Activated CD4-positive, alpha-beta T cell treated with anti-CD3 and anti-CD28 coated beads, Interleukin-2, Interleukin-4, amounts not matched to agents 100 ng/mL and 50 ng/mL, durations not matched to agents 16 hours and 8 hours (primary cell): Measurements from ENCODE around the gene PON1.

Experiments used
- DNase-seq: peaks from one replicate; pipeline ENCODE4 v3.0.0-alpha.2; 2020; ENCODE audit warnings: low spot score

Gene PON1

DNA sequence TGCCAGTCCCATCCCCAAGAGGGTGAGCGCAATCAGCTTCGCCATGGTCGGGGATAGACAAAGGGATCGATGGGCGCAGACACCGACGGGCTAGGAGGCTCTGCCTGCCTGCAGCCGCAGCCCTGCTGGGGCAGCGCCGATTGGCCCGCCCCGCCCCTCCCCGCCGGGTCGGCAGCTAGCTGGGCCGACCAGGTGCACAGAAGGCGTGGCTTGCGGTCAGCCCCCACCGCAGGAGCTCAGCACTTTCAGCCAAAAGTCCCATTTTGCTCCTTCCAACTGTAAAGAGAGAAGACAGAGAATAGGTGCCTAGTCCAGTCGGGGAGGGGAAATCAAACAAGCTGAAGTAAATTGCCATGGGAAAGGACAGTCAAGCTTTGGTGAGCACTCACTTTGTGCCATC, at the start of gene PON1:
TSS of gene PON1 (minus strand) at position 102 of the 400 bp plus-strand sequence. CDS start at position 45, 57 bp downstream.
- no peak for DNase-seq

DNA sequence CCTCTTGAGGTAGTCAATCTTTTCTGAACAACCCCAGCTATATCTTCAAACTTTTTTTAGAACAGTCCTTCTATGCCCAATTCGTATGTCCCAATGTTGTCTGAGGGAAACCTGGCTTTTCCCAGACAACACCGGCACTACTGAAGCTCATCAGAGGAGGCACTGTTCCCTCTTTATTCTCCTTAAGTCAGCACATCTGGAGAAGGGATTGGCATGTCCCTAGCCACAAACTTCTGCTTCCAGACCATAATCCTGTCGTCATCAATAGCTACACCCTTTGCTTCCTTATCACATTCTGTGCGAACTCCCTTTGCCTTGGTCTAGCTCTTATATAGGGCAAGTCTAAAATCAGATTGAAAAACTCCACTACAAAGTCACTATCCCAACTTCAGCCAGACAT, 49.0 kb upstream of the PON1 start:
- DNase-seq: no peak

DNA sequence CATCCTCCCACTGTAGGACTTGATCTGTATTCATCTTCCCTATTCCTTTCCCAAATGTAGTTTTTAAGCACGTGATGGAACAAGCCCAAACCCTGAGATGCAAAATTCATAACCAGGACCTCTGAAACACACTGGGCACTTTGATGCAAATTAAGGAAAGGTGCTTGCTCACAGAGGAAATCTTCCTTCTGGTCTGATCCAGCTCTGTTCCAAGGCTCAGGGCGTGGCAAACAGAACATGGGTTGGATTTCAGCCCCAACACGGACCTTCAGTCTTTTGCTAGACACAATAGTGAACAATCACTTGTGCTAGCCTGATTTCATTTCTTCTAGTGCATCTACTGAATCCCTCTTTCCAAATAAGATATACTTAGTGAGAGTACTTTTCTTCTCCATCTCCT, 43.9 kb upstream of the PON1 start:
- DNase-seq: no peak

DNA sequence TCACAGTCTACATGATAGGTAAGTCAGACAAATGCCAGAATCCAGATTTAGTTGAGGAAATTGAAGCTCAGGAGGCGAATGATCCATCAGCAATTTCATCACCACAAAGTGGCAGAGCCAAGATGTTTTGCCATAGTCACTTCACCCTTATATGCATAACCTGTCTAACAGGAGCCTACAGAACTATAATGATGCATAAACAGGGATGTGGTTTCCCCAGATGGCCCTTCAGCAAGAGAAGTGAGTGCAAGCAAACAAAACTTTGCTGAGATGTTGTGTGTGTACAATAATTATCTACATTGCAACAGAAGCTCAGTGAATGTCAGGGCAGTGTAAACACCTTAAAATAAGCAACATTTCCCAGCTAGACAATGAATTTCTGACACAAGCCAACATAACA, 43.3 kb upstream of the PON1 start:
- DNase-seq: no peak

DNA sequence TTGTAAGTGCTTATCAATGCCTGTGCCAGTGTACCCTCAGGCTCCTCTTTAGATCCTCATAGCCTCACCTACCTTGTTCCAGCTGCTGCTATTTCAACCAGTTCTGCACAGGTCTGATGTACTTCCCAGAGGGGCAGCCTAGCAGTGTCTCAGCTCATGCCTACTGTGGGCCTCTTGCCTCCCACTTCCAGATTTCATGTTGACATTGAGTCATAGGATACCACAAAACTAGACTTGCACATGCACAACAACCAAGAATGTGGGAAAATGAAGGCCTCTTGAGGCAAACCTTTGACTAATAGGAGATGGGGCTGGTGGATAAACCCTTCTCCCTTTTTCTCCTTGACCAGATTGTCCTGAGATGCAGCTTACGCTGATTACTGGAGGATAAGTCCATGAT, 40.8 kb upstream of the PON1 start:
- DNase-seq: no peak

DNA sequence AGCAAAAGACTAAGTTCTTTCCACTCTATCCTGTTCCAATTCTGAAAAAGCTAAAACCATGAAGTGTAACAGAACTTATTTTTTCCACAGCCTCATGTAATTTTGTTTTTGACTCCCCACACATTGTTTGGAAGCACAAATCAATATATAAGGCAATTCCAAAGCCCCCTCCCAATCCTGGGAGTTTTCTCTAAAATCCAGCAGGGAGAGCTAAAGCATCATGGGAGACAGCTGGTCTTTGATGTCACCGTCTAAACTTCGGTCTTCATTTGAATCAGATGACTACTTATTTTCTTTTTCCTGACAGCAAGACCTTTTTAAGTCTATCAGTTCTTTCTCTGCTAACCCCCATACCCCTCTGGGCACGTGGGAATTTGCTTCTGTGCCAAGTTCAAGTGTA, 33.3 kb upstream of the PON1 start:
- no peak for DNase-seq

DNA sequence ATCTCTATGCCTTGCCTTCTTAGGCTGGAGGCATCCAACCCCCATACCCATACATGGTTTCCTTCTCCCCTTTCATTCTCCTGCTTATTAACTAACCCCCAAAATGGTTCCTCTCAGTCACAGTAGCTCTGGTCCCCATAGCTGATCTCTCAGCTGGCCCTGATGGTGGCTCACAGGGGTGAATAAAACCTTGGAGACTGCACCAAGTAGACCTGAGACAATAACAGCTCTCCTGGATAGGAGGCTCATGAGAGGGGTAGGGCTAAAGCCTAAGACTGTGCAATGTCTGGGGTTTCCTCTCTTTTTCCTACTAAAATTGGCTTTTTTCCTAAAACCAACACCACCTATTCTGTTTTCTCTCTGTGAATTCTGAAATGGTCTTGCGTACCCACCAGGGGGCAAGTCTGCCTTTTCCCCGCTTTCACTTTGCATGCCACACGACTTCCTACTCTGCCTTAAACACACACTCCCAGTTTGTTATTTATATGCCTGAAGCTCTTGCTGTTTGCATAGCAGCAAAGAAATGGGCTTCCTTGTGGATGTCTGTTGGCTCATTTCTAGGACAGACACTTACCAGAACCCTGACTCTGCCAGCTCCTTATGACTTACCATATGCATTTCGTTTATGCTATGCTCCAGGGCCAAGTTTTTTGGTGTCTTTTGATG, 18.4 kb upstream of the PON1 start:
- DNase-seq: no peak

DNA sequence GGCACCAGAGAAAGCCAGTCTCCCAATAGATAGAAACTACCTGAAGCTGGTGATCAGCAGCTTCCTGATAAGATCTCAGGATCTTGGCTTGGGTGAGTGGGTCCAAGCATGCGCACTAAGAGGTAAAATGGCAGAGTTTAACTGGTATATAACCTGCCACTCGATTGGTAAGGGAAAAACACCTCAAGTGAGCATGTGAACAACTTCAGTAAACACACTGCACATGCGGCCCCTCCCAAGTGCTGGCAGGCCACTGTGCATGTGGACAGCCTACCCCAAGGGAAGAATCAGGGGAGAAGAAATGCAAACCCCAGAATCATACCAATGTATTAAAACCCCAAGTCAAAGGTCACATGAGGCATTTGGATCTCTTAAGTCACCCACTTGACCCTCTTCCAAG, 17.7 kb upstream of the PON1 start:
- no peak for DNase-seq

DNA sequence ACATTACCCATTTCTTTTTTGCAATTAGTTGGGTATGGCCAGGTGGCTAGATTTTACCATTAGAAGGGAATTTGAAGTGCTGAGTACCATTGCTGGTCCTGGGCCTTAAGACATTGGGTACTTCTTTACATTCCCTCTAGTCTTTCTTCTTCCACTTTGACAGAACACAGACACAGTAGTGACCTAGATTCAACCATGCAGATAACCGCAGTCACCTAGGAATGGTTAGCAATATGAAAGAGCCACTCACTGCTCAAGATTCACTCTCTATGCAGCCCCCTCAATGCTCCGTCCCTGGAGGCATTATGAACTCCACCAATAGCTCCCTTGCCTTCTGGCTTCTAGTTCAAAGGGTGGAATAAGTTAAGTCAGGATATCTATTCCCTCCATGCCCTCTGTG, 16.2 kb upstream of the PON1 start:
- DNase-seq: no peak

DNA sequence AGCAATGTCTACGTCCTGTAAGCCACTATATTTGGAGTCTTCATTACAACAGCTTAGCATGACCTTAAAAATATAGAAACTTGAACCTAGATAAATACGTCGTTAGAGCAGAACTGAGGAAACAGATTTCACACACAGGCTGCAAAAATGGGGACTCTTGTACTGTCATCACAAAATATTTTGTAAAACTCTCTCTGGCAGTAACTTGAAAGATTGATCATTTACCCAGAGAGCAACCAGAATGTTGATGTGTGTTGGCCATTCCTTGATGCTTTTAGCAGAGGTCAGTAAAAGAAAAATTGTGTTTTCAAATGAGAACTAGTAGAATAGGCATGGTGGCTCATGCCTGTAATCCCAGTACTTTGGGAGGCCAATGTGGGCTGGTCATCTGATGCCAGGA, 14.5 kb upstream of the PON1 start:
- DNase-seq: no peak

DNA sequence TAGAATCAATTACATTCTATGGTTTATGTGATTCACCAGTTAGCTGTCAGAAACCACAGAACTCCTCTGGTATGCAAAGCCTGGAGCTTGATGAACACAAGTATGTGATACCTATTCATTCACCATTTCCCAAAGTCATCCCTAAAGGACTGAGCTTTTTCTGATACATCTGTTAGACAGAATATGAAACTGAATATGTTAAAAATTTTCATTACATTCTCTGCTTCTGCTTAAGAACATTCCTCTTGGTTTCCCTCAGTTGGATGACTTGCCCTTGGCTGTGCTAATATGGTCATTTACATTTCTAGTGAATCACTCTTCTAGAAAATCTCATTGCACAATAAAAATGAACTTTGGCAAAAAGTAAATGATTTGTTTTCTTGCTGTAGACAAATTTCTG, 10.8 kb upstream of the PON1 start:
- no peak for DNase-seq

DNA sequence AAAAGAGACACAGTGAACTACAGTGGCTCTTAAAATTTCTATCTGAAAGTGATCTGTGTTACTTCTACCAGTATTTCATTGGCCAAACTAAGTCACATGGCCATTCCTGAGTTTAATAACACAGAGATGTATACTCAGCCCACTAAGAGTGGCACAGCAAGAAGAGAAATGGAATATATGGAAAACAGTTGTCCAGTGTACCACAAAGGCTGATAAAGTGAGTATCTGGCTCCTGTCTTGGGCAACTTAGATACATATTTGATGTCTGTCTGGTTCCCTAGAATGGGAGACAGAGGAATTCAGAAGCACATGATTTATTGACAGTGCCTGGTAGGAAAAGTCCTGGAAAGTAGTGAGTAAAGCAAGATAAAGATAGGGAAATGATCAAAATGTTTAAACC, 10.1 kb upstream of the PON1 start:
- DNase-seq: no peak

DNA sequence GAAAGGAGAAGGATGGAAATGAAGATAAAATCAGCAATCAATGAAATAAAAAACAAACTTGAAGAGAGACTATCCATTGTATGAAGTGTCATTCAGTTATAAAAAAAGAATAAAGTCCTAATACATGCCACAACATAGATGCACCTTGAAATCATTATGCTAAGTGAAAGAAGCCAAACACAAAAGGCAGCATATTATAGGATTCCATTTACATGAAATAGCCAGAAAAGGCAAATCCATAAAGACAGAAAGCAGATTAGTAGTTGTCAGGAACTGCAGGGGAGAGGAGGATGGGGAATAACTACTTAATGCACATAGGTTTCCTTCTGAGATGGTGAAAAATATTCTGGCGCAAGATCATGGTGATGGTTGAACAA, 6.6 kb upstream of the PON1 start:
- no peak for DNase-seq

DNA sequence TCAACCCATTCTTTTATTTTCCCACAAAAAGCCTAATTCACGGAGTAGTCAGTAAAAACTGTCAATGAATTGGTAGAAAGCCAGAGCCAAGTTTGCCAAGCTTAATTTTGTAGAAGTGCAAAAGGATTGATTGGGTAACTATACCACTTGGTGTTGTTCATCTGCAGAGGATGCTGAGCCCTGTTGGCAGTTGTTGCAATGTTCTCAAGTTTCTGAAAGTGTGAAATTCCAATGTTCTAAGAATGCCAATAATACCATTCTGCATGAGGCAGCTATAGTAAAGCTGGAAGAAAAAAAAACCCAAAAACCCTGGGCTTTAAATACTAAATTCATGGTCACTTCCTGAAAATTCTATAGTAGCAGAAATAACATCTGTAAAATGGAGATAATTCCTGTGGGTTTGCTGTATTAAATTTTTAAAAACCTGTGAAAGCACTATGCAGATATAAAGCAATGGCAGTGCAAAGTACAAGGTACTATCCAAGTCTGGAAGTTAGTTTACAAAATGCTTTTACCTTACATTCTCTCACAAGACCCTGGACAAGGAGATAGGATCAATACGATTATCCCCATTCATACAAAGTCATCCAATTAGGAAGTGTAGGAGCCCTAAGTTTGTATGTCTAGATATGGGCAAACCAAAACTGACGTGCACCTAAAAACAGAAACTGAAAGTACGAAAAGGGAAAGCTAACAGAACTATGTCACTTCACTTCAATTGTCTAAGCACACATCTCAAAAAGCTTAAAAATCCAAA, 6.0 kb upstream of the PON1 start:
- peak; percentile 16 for DNase-seq

DNA sequence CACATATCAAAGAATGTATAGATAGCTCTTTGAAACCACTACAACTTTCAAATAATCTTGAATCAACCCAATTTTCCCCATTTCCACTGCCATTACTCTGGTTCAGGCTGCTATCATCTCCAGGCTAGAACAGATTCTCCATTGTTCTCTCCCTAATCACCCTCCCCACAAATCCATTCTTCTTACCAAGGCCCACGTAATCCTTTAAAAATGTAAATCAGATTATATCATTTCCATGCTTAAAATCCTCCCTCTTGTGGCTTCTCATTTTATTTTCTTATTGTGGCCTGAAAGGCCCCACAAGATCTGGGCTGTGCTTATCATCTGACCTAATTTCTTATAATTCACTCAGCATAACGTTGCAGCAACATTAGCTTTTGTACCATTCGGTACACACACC, 3.0 kb upstream of the PON1 start:
- no peak for DNase-seq

DNA sequence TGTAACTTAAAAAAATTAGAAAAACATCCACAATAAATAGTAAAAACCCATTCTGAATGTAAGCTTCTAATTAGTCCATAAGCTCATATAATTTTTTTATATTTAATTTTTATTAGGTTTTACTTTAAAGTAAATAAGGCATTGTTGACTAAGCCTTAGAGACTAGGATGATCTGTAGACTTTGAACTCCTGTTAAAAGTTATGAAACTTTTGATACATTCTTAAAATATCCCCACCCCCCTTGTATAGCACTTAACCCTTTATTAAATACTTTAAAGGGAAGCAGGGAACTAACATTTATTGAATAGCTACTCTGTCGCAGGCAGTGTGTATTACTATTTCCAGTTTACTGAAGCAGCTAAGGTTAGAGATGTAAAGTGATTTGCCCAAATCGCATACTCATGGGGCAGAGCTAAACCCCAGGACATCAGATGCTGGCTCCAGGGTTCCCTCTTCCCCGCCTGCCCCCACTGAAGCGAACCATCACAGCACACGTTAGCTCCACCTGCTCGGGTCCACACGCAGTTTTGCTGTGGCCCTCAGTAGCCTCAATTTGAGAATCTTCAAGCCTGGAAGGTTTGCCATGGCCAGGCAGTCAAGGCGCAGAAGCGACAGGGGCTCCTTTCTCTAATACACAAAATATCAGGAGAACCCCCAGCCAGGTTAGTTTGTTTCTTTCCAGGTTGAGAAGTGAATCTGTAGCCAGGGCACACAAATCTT, 762 bp downstream of the PON1 start:
- DNase-seq: no peak

DNA sequence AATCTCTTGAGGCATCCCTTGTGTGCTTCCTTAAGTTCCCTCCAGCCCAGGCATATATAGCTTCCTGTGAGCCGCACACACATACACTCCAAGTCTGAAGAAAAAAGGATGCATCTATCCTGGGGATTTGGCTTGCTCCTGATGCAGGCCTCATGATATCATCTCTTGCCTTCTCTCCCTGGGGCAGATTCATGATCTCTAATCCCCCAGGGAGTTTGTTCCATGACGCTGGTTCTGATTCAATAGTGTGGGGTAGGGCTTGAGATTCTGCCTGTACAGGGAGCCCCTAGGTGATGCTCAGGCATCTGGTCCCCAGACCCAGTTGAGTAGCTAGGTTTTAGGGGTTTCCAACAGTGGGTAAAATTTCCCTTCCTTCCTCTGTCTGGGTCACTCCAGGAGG, 1.5 kb downstream of the PON1 start:
- no peak for DNase-seq

DNA sequence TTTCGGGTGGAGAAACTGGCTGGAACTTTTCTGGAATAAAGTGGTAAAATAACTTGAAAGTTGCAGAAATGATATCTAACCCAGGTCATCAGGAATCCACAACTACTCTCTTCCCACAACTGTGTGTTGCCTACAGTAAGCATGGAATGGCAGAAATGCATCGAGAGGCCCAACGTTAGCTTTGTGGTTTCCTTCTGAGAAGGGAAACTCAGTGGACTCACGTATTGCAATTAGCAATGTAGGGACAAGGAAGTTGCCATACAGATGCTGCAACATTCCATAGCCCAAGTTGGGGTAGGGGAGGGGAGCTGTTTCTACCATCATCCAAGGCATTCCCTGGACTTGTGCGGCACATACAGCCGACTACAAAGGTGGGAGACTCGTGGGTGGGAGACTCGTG, 1.9 kb downstream of the PON1 start:
- no peak for DNase-seq

DNA sequence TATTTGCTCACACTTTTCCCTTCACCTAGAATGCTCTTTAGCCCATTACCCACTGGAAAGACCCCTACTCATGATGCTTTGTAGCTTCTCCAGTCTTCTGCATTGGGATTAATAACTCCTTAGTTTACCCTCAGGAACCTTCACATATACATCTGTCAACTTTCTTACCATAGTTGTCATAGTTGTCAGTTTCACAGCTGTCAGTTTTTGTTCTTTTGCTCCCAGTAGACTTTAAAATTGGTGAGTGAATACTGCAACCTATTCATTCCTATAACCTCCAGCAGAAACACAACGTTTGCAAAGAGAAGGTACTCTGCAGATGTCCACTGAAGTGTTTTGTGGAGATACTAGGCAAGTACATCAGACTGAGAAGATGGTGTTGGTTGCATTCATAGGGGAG, 2.6 kb downstream of the PON1 start:
- no peak for DNase-seq

DNA sequence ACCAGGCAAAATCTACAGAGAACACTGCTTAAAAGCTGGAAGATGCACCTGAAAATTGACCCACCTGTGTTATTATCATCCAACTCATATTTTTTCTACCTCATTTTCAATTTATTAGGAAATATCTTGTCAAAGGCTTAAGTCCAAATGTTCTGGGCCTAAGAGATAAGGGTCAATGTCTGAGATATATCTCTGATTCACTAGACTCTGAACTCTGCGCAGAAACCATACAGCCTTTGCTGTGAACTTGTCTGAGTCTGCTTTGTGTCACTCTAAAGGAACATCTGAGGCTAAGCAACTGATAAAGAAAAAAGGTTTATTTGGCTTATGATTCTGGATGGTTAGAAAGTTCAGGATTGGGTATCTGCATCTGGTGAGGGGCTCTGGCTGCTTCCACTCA, 3.7 kb downstream of the PON1 start:
- no peak for DNase-seq

DNA sequence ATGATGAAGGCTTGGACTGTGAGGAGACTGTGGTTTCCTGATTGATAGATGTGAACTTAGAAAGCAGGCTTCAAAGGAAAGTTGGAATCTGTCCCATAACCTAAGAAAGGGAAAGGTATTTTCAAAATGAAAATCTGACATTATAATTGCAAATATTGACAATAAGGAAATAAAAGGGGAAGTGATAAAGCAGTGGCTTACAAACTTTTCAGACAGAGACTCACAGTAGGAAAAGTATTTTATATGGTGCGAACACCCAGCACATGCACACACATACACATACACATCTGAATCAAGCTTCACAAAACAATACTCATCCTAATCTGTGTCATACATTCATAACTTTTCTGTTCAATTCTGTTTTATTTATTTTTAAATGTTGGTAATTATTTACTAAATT, 4.8 kb downstream of the PON1 start:
- no peak for DNase-seq

DNA sequence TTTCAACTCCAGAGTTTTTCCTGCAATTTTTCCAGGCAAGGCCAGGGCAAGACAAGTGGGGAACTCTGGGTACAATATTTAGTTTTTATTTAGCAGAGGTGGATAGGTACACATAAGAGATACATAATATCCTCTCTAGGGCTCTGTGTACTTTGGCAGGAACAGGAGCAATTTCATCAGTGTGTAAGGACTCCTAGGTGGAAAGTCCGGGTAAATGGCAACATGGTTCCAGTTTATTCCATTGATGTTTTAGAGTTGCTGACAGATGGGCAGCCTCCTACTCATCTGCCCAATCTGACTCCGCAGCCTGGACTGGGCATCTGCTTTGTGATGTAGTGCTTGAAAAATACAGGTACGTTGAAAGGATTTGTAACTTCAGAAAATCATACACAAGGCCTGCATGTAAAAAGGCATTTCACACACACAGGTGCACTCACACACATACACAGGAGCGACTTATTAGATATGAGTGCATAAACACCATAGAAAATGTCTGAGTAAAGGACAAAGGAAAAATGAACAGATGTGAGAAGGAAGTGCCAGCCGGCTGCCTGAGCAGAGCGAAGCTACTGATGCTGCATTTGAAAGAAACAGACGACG, 5.7 kb downstream of the PON1 start:
- no peak for DNase-seq

DNA sequence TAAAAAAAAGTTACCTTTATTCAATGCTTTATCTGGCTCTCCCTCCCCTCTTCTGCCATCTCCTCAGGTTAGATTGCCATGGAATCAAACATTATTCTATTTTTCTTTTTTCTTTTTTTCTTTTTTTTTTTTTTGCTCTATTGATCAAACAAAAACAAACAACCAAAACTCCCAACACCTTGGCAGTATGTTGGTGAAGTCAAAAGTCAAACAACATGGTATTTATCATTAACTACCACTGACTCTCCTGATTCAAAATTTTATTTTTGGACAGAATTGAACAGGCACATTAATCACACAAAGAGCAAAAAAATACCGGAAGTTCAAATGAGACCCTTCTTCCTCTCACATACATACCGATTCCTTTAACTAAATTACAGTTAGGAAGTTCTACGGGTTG, 6.4 kb downstream of the PON1 start:
- DNase-seq: no peak
